GM12878 (cell line): ENCODE results near the gene ZNF511.

ENCODE experiments used
- TCF12 ChIP-seq: IDR thresholded peaks from 2 replicates; pipeline ENCODE4 v1.6.1; 2011; ENCODE audit warnings: low read depth, mild to moderate bottlenecking, low read length
- TF ChIP-seq, protein P1 (sequence below): IDR thresholded peaks from 2 replicates; pipeline ENCODE4 v1.6.1; 2012; ENCODE audit warnings: low read depth, low read length, improper control_type of control experiment

DNA sequence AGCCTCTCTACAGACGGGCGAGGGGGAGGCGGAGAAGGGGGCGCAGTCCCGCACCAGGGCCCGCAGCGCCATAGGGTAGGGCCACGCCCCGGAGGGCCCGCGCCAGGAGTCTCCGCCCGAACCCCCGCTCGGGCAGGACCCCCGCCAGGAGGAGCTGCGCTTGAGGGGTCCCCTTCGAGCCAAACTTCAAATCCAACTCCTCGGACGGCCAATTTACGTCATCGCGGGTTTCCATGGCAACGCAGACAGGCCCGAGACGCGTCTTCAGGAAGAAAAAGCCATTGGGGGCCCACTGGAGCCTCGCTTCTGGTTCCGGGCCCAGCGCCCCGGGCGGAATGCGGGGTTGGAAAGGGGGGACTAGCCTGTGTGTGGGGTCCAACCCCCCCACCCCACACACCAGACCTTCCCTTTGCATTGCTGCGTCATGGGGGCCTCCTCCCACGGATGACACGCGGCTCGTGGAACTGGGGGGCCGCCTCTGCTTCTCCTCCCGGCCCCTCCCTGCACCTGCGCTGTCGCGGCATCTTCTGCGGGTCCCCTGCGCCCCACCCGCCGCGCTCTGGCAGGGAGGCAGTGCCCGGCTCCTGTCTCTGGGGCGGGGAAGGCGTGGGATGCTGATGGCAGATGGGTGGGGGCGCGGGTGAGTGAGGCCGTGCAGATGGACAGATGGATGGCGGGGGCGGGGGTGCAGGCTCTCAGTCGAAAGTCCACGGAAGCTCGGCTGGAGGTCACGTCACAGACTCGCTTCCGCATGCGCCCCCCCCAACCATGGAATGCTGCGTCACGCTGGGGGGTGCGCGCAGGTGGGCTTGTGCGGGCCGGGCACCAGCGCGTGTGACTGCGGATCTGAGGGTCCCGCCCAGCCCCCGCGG, 26.8 kb downstream of the ZNF511 start:
- TF ChIP-seq TCF12: no peak
- TF ChIP-seq, protein P1, sequence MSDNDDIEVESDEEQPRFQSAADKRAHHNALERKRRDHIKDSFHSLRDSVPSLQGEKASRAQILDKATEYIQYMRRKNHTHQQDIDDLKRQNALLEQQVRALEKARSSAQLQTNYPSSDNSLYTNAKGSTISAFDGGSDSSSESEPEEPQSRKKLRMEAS: no peak
